Measurements from ENCODE around the gene CNTNAP2. TPM values are rescaled to one million over a fixed set of nuclear protein-coding genes. Genes with fewer than 3 reads are reported as not detected.

The CNTNAP2 gene
- total and polyA plus RNA-seq, 2 of the 8 experiments (the other 6 are each of a cell fraction or from before 2014, with no cell fraction given), result 27.9 to 71.0 TPM

DNA sequence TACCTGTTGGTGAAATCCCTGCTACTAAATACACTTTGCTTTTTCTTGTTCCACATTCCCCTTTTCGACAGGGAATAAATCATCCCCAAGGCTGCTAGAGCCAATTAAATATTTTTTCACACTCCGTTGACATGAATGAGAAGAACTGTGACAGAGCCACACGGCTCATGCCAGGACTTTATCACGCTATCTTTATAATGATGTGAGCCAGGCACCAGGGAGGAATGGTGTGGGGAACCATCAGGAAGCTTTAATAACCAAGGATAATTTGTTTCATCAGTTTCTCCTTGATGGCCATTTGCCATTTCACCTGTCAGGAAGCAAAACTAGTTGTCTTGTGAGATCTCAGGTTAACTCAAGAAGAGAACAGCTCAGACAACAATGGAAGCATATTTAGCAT lies 2280.9 kb downstream of the CNTNAP2 start:
- no peak overlapping the region for H3K18ac ChIP-seq (ENCODE audit: extremely low read depth, low read length)
- WGBS, 2 experiments (ENCODE audit: extremely low coverage in 1 of 2, insufficient coverage in 1 of 2, insufficient read length in 1 of 2, insufficient replicate concordance in 2 of 2, low coverage in 1 of 2, low lambda C conversion rate in 2 of 2, missing lambda C conversion rate in 1 of 2), result 60% methylated on average over 4 of the region's 4 CpGs; no CpG with 5 or more reads in 1 of the 2 experiments

More for the DNA sequence above, 2280.9 kb downstream of the CNTNAP2 start:
- no peak overlapping the region for H3K9ac ChIP-seq (replicated peaks in 1 of 4; ENCODE audit: extremely low read depth in 1 of 4, low read depth in 3 of 4, low read length in 3 of 4)
- no peak overlapping the region for H2BK12ac ChIP-seq (ENCODE audit: low read depth, low read length)
- 0 out of 4 replicates have a peak overlapping the region, but pooled peaks have one; percentile 1 to 26 for H3K4me2 ChIP-seq (ENCODE audit: insufficient read depth in 1 of 2, low read depth in 2 of 2, low read length in 2 of 2)
- no peak overlapping the region for H2AK5ac ChIP-seq (ENCODE audit: low read depth, low read length)
- no peak overlapping the region for H3K23ac ChIP-seq (ENCODE audit: insufficient read length)
- H3K4me1 ChIP-seq (replicated peaks in 1 of 4; ENCODE audit: control insufficient read depth in 3 of 4, insufficient read depth in 4 of 4, low read length in 3 of 4), result peaks cover 11 to 36% (median 26%) of the 10 kb centered on the region in 4 experiments
- no peak overlapping the region for H2BK20ac ChIP-seq (ENCODE audit: low read length)
- ChIA-PET CTCF (ENCODE audit: partially characterized antibody) (interaction anchor here (1.3 kb wide), 1 partner anchor 17 kb away, joined by 3 read pairs; no protein-coding TSS in a partner anchor), POLR2A (ENCODE audit: partially characterized antibody) (interaction anchor here (0.5 kb wide), 1 partner anchor 384 kb away, joined by 3 read pairs; no protein-coding TSS in a partner anchor)
- no peaks in the 10 kb centered on the region for H3K27me3 ChIP-seq (replicated peaks in 1 of 4; ENCODE audit: control insufficient read depth in 3 of 4, extremely low read depth in 1 of 4, insufficient read depth in 3 of 4, low read length in 3 of 4)
- no peak overlapping the region for H2BK15ac ChIP-seq (ENCODE audit: low read length)
- no peak for FAIRE-seq
- H4K5ac ChIP-seq (ENCODE audit: insufficient read length, low read depth, low read length), result peak overlapping the region; percentile 34
- H3K4me3 ChIP-seq (ENCODE audit: extremely low read depth in 1 of 4, insufficient read depth in 2 of 4, low read depth in 3 of 4, low read length in 4 of 4), result no peak overlapping the region
- no peak for DNase-seq (ENCODE audit: low read depth in 1 of 2, low spot score in 2 of 2)
- no peak overlapping the region for H4K91ac ChIP-seq (replicated peaks; ENCODE audit: insufficient read length, low read length)
- H3K23me2 ChIP-seq (ENCODE audit: low read depth, low read length), result no peaks in the 10 kb centered on the region
- TF ChIP-seq TAF1 (IDR thresholded peaks at IDR 0.05; ENCODE audit: low read depth, low read length), result no peak
- no peak for TF ChIP-seq CHD2 (IDR thresholded peaks at IDR 0.05; ENCODE audit: low read length)
- no peak for TF ChIP-seq POU5F1 (IDR thresholded peaks at IDR 0.05; ENCODE audit: low read depth, low read length)
- TF ChIP-seq SP2 (IDR thresholded peaks at IDR 0.05; ENCODE audit: low read length), result no peak
- no peak for TF ChIP-seq HDAC2 (IDR thresholded peaks at IDR 0.05; ENCODE audit: borderline replicate concordance in 1 of 2, low read depth in 2 of 2, low read length in 2 of 2)
- TF ChIP-seq GTF2F1 (IDR thresholded peaks at IDR 0.05; ENCODE audit: borderline replicate concordance, low read depth, low read length), result no peak
- TF ChIP-seq NANOG (IDR thresholded peaks at IDR 0.05; ENCODE audit: insufficient read depth, low read depth, low read length, poor library complexity, severe bottlenecking), result no peak
- no peak for TF ChIP-seq E2F6 (IDR thresholded peaks at IDR 0.05)
- TF ChIP-seq KDM5A (IDR thresholded peaks at IDR 0.05; ENCODE audit: low read length), result no peak
- TF ChIP-seq SUZ12 (IDR thresholded peaks at IDR 0.05; ENCODE audit: low read length), result no peak
- no peak for TF ChIP-seq CREB1 (IDR thresholded peaks at IDR 0.05)
- no peak for TF ChIP-seq ASH2L (IDR thresholded peaks at IDR 0.05; ENCODE audit: low read length)
- no peak overlapping the region for H3K56ac ChIP-seq (replicated peaks; ENCODE audit: insufficient read length, low read depth, low read length)
- H4K20me1 ChIP-seq (replicated peaks in 1 of 2; ENCODE audit: control insufficient read depth in 1 of 2, insufficient read depth in 2 of 2, low read length in 2 of 2), result no peaks in the 10 kb centered on the region
- no peak overlapping the region for H4K8ac ChIP-seq (ENCODE audit: extremely low read depth, insufficient read depth, low read length)
- no peak overlapping the region for H2BK5ac ChIP-seq (ENCODE audit: low read depth, low read length)
- H2AFZ ChIP-seq (ENCODE audit: low read length), result no peak overlapping the region
- no peaks in the 10 kb centered on the region for H3K36me3 ChIP-seq (ENCODE audit: control insufficient read depth in 2 of 4, insufficient read depth in 4 of 4, low read length in 3 of 4)
- H2BK120ac ChIP-seq (replicated peaks; ENCODE audit: low read depth, low read length), result no peak overlapping the region
- no peak overlapping the region for H3K27ac ChIP-seq (ENCODE audit: low read depth, low read length)
- no peak overlapping the region for H3K14ac ChIP-seq (ENCODE audit: insufficient read length)
- peaks cover 0 to 7% of the 10 kb centered on the region in 2 experiments; a peak in 2 of 4 replicates for H3K79me2 ChIP-seq (ENCODE audit: control insufficient read depth in 1 of 2, insufficient read depth in 2 of 2, low read length in 2 of 2)
- no peaks in the 10 kb centered on the region for H3K9me3 ChIP-seq (ENCODE audit: insufficient read depth in 2 of 2, low read depth in 1 of 2, low read length in 1 of 2)
- no peaks in the 10 kb centered on the region for H3K79me1 ChIP-seq (ENCODE audit: low read depth, low read length)
- H3K4ac ChIP-seq (replicated peaks; ENCODE audit: insufficient read length, low read depth, low read length), result no peak overlapping the region
